ENCODE data around the gene ZBED2.

GRCh38 chr3:111594781-111595180, 365 bp downstream of the ZBED2 start:
- no peak for TF ChIP-seq CTCF (IDR thresholded peaks at IDR 0.05)
- no peak for TF ChIP-seq EP300 (IDR thresholded peaks at IDR 0.05)
- no peak for TF ChIP-seq POLR2A (IDR thresholded peaks at IDR 0.05)
- no peak for TF ChIP-seq POLR2AphosphoS5 (IDR thresholded peaks at IDR 0.05)
